ENCODE measurements around the gene TLL1.

DNA sequence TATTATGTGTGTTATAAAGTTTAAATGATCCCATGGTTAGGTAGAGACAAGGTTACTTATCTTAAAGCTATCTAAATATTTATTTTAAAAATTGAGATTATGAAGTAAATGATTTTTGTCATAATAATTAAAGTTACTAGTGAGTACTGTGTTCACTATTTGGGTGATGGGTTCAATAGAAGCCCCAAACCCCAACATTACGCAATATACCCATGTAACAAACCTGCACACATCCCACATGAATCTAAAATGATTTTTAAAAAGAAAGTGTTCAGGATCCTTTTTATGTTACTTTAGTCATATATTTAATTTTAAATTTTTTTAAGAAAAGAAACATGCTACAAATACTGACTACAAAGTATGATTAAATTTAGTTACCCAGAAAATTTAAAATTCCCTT is 193.9 kb downstream of the TLL1 start:
- TF ChIP-seq, protein P1, sequence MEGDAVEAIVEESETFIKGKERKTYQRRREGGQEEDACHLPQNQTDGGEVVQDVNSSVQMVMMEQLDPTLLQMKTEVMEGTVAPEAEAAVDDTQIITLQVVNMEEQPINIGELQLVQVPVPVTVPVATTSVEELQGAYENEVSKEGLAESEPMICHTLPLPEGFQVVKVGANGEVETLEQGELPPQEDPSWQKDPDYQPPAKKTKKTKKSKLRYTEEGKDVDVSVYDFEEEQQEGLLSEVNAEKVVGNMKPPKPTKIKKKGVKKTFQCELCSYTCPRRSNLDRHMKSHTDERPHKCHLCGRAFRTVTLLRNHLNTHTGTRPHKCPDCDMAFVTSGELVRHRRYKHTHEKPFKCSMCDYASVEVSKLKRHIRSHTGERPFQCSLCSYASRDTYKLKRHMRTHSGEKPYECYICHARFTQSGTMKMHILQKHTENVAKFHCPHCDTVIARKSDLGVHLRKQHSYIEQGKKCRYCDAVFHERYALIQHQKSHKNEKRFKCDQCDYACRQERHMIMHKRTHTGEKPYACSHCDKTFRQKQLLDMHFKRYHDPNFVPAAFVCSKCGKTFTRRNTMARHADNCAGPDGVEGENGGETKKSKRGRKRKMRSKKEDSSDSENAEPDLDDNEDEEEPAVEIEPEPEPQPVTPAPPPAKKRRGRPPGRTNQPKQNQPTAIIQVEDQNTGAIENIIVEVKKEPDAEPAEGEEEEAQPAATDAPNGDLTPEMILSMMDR (IDR thresholded peaks at IDR 0.05) = no peak
- no peak for TF ChIP-seq POLR2A (IDR thresholded peaks at IDR 0.05)

All from esophagus squamous epithelium (tissue), 4 donors.